ENCODE measurements around the gene ZNF236.

Gene ZNF236

GRCh38 chr18:76992226-76993084, 170.1 kb downstream of the ZNF236 start:
- no peak for DNase-seq

- DNase-seq: no peak
These were observed 170.7 kb downstream of the ZNF236 start for GRCh38 chr18:76993085-76993382.

- DNase-seq: no peak
These were observed 171.2 kb downstream of the ZNF236 start for GRCh38 chr18:76993573-76993972.

GRCh38 chr18:76994086-76994654, 171.8 kb downstream of the ZNF236 start:
- no peak for DNase-seq

- DNase-seq: no peak
These were observed 173.5 kb downstream of the ZNF236 start for GRCh38 chr18:76995896-76996295.

GRCh38 chr18:76996429-76996828, 174.1 kb downstream of the ZNF236 start:
- DNase-seq: no peak

- no peak for DNase-seq
These were observed 175.8 kb downstream of the ZNF236 start for GRCh38 chr18:76997951-76998808.

GRCh38 chr18:76999077-76999476, 176.7 kb downstream of the ZNF236 start:
- DNase-seq: no peak

- DNase-seq: no peak
These were observed 178.2 kb downstream of the ZNF236 start for GRCh38 chr18:77000527-77000926.

- DNase-seq: no peak
These were observed 178.7 kb downstream of the ZNF236 start for GRCh38 chr18:77001041-77001440.

GRCh38 chr18:77001979-77002378, 179.6 kb downstream of the ZNF236 start:
- no peak for DNase-seq

- DNase-seq: no peak
These were observed 180.1 kb downstream of the ZNF236 start for GRCh38 chr18:77002496-77002895.

GRCh38 chr18:77003316-77003715, 181.0 kb downstream of the ZNF236 start:
- no peak for DNase-seq

- no peak for DNase-seq
These were observed 182.4 kb downstream of the ZNF236 start for GRCh38 chr18:77004555-77005380.

GRCh38 chr18:77005651-77006195, 183.4 kb downstream of the ZNF236 start:
- no peak for DNase-seq

- DNase-seq: no peak
These were observed 184.2 kb downstream of the ZNF236 start for GRCh38 chr18:77006305-77007175.

GRCh38 chr18:77007251-77007650, 184.9 kb downstream of the ZNF236 start:
- DNase-seq: no peak

GRCh38 chr18:77008006-77008405, 185.6 kb downstream of the ZNF236 start:
- DNase-seq: no peak

- no peak for DNase-seq
These were observed 186.4 kb downstream of the ZNF236 start for GRCh38 chr18:77008576-77009315.

GRCh38 chr18:77009675-77010074, 187.3 kb downstream of the ZNF236 start:
- DNase-seq: no peak

- no peak for DNase-seq
These were observed 189.8 kb downstream of the ZNF236 start for GRCh38 chr18:77012120-77012519.

Data from SIG-M5 (cell line).